ENCODE results near the gene RNFT2.
"Not testable (repeated sequence)": the region's sequence is repeated elsewhere in the genome, so short reads cannot be mapped to it uniquely, and the experiment has no call there.

Gene RNFT2

GRCh38 chr12:116745554-116745953 is 7.4 kb downstream of the RNFT2 start:
- DNase-seq = no peak

GRCh38 chr12:116749884-116750283 is 11.8 kb downstream of the RNFT2 start:
- DNase-seq = no peak

- no peak for DNase-seq
These were observed 12.2 kb downstream of the RNFT2 start for GRCh38 chr12:116750298-116750697.

GRCh38 chr12:116754097-116754496 is 16.0 kb downstream of the RNFT2 start:
- DNase-seq = not testable (repeated sequence)

GRCh38 chr12:116754783-116755182 is 16.7 kb downstream of the RNFT2 start:
- DNase-seq = not testable (repeated sequence)

- no peak for DNase-seq
These were observed 21.9 kb downstream of the RNFT2 start for GRCh38 chr12:116759783-116760621.

GRCh38 chr12:116760622-116761020 is 22.5 kb downstream of the RNFT2 start:
- DNase-seq = no peak

GRCh38 chr12:116761499-116761898 is 23.4 kb downstream of the RNFT2 start:
- no peak for DNase-seq

- DNase-seq = no peak
These were observed 27.2 kb downstream of the RNFT2 start for GRCh38 chr12:116765271-116765670.

- no peak for DNase-seq
These were observed 28.2 kb downstream of the RNFT2 start for GRCh38 chr12:116766285-116766684.

- no peak for DNase-seq
These were observed 28.6 kb downstream of the RNFT2 start for GRCh38 chr12:116766746-116767145.

GRCh38 chr12:116771651-116772050 is 33.5 kb downstream of the RNFT2 start:
- no peak for DNase-seq

- DNase-seq = no peak
These were observed 35.2 kb downstream of the RNFT2 start for GRCh38 chr12:116773276-116773731.

- no peak for DNase-seq
These were observed 35.9 kb downstream of the RNFT2 start for GRCh38 chr12:116774020-116774419.

- DNase-seq = no peak
These were observed 39.1 kb downstream of the RNFT2 start for GRCh38 chr12:116777245-116777644.

GRCh38 chr12:116779597-116779996 is 41.5 kb downstream of the RNFT2 start:
- no peak for DNase-seq

- no peak for DNase-seq
These were observed 42.8 kb downstream of the RNFT2 start for GRCh38 chr12:116780942-116781341.

GRCh38 chr12:116783525-116784237 is 45.6 kb downstream of the RNFT2 start:
- DNase-seq = no peak

- DNase-seq = no peak
These were observed 46.1 kb downstream of the RNFT2 start for GRCh38 chr12:116784238-116784612.

- not testable (repeated sequence) for DNase-seq
These were observed 51.4 kb downstream of the RNFT2 start for GRCh38 chr12:116789562-116789961.

GRCh38 chr12:116790066-116790465 is 52.0 kb downstream of the RNFT2 start:
- no peak for DNase-seq

GRCh38 chr12:116792403-116792802 is 54.3 kb downstream of the RNFT2 start:
- DNase-seq = no peak

- DNase-seq = no peak
These were observed 56.6 kb downstream of the RNFT2 start for GRCh38 chr12:116794725-116795124.

GRCh38 chr12:116797885-116798284 is 59.8 kb downstream of the RNFT2 start:
- DNase-seq = no peak
